OCI-LY1 (cell line): ENCODE data around the gene KDM2A.

Experiments
- H2AFZ ChIP-seq: fragments of 200-600 bp; sonication (generic), shearing (Covaris generic); 2 replicates; pipeline ENCODE4 v1.6.0; 2014; ENCODE audit warnings: antibody characterized with exemption, mild to moderate bottlenecking, low read length
- H3F3A ChIP-seq: fragments of 200-600 bp; sonication (generic), shearing (Covaris generic); 2 replicates; pipeline ENCODE4 v1.6.0; 2014; ENCODE audit warnings: mild to moderate bottlenecking, antibody characterized with exemption, low read length, moderate library complexity; ENCODE audit not compliant: insufficient read depth
- H3K27ac ChIP-seq: fragments of 200-600 bp; sonication (generic); 2 replicates; pipeline ENCODE4 v1.5.1; 2014; ENCODE audit warnings: low read length, mixed run types, mild to moderate bottlenecking, low read depth; ENCODE audit not compliant: poor library complexity, severe bottlenecking
- H3K27me3 ChIP-seq: fragments of 200-600 bp; sonication (generic); 2 replicates; pipeline ENCODE4 v1.6.0; 2014; ENCODE audit warnings: antibody characterized with exemption, mild to moderate bottlenecking, low read length, moderate library complexity; ENCODE audit not compliant: insufficient read depth
- H3K36me3 ChIP-seq: fragments of 200-600 bp; sonication (generic); 2 replicates; pipeline ENCODE4 v1.6.1; 2014; ENCODE audit warnings: mild to moderate bottlenecking, antibody characterized with exemption, low read length, moderate library complexity, mixed read lengths; ENCODE audit not compliant: insufficient read depth
- H3K4me1 ChIP-seq: fragments of 200-600 bp; sonication (generic); 2 replicates; pipeline ENCODE4 v1.5.1; 2014; ENCODE audit warnings: mild to moderate bottlenecking, low read length, moderate library complexity; ENCODE audit not compliant: insufficient read depth, severe bottlenecking
- H3K4me2 ChIP-seq: fragments of 200-600 bp; sonication (generic), shearing (Covaris generic); 2 replicates; pipeline ENCODE4 v1.6.1; 2014; ENCODE audit warnings: low read length
- H3K4me3 ChIP-seq: fragments of 200-600 bp; sonication (generic); 2 replicates; pipeline ENCODE4 v1.5.1; 2014; ENCODE audit warnings: low read length, low read depth, mild to moderate bottlenecking, mixed read lengths; ENCODE audit not compliant: poor library complexity, severe bottlenecking
- H3K79me2 ChIP-seq: fragments of 200-600 bp; shearing (Covaris generic); 2 replicates; pipeline ENCODE4 v1.6.1; 2016; ENCODE audit warnings: mixed run types, low read length, mixed read lengths; ENCODE audit not compliant: insufficient read depth
- H3K9ac ChIP-seq: fragments of 200-600 bp; sonication (generic), shearing (Covaris generic); 2 replicates; pipeline ENCODE4 v1.6.1; 2014; ENCODE audit warnings: mild to moderate bottlenecking, low read length, mixed read lengths
- H3K9me2 ChIP-seq: fragments of 200-600 bp; sonication (generic), shearing (Covaris generic); 2 replicates; pipeline ENCODE4 v1.6.1; 2014; ENCODE audit warnings: low read depth, mild to moderate bottlenecking, low read length, mixed read lengths
- H3K9me3 ChIP-seq: fragments of 200-600 bp; shearing (Covaris generic); 2 replicates; pipeline ENCODE4 v1.6.1; 2014; ENCODE audit warnings: low read length, mixed read lengths
- H4K20me1 ChIP-seq: fragments of 200-600 bp; sonication (generic), shearing (Covaris generic); 2 replicates; pipeline ENCODE4 v1.6.0; 2016; ENCODE audit warnings: mild to moderate bottlenecking, low read length; ENCODE audit not compliant: insufficient read depth
- CTCF ChIP-seq: fragments of 200-600 bp; sonication (generic), shearing (Covaris generic); IDR thresholded peaks from 2 replicates; pipeline ENCODE4 v1.5.1; 2017; ENCODE audit warnings: mild to moderate bottlenecking, antibody characterized with exemption, low read length, moderate library complexity, mixed read lengths
- EZH2 ChIP-seq: fragments of 200-600 bp; sonication (generic), shearing (Covaris generic); IDR thresholded peaks from 2 replicates; pipeline ENCODE4 v1.8.0; 2017; ENCODE audit warnings: borderline replicate concordance, mixed run types, mild to moderate bottlenecking, antibody characterized with exemption, low read length, moderate library complexity, mixed read lengths

The KDM2A gene

GRCh38 chr11:67301951-67302516, 183.0 kb downstream of the KDM2A start:
- Histone ChIP-seq H3K9me2 (no peaks in the 10 kb centered on the region), H2AFZ (no peak overlapping the region), H3K9ac (no peak overlapping the region), H3K4me1 (no peaks in the 10 kb centered on the region), H4K20me1 (no peaks in the 10 kb centered on the region), H3K27ac (no peak overlapping the region), H3K36me3 (peaks cover 52% of the 10 kb centered on the region), H3K4me2 (no peak overlapping the region), H3K27me3 (no peaks in the 10 kb centered on the region), H3K9me3 (no peaks in the 10 kb centered on the region), H3K79me2 (no peaks in the 10 kb centered on the region), H3K4me3 (no peak overlapping the region), H3F3A (no peaks in the 10 kb centered on the region)
- TF ChIP-seq CTCF (no peak), EZH2 (no peak)

GRCh38 chr11:67302571-67303131, 183.6 kb downstream of the KDM2A start:
- Histone ChIP-seq H3K4me3 (no peak overlapping the region), H3K27ac (no peak overlapping the region)

GRCh38 chr11:67303132-67303834, 184.2 kb downstream of the KDM2A start, which contains the start of gene SSH3:
TSS of gene SSH3 (plus strand) at chr11:67303530. CDS start at chr11:67303626, 96 bp downstream.
- H3K4me2 ChIP-seq, result no peak within 1 kb of the TSS
- no peak for TF ChIP-seq EZH2
- TF ChIP-seq CTCF, result no peak
- no peaks in the 10 kb centered on the region for H3F3A ChIP-seq
- no peaks in the 10 kb centered on the region for H3K27me3 ChIP-seq
- H3K4me1 ChIP-seq, result no peaks in the 10 kb centered on the region
- H3K4me3 ChIP-seq, result no peak within 1 kb of the TSS
- no peaks in the 10 kb centered on the region for H3K79me2 ChIP-seq
- H3K27ac ChIP-seq, result no peak within 1 kb of the TSS
- no peak within 1 kb of the TSS for H3K9ac ChIP-seq
- no peaks in the 10 kb centered on the region for H4K20me1 ChIP-seq
- no peaks in the 10 kb centered on the region for H3K9me2 ChIP-seq
- no peaks in the 10 kb centered on the region for H3K9me3 ChIP-seq
- H2AFZ ChIP-seq, result no peak within 1 kb of the TSS
- H3K36me3 ChIP-seq, result peaks cover 45% of the 10 kb centered on the region

More at GRCh38 chr11:67302571-67303131, 183.6 kb downstream of the KDM2A start:
- Histone ChIP-seq H3K9me3 (no peaks in the 10 kb centered on the region), H4K20me1 (no peaks in the 10 kb centered on the region), H3K4me2 (no peak overlapping the region), H3K36me3 (peaks cover 50% of the 10 kb centered on the region), H3F3A (no peaks in the 10 kb centered on the region), H3K4me1 (no peaks in the 10 kb centered on the region), H3K27me3 (no peaks in the 10 kb centered on the region), H3K9me2 (no peaks in the 10 kb centered on the region), H3K79me2 (no peaks in the 10 kb centered on the region), H3K9ac (no peak overlapping the region), H2AFZ (no peak overlapping the region)
- TF ChIP-seq EZH2, result no peak
- no peak for TF ChIP-seq CTCF
